HepG2 (cell line): Measurements from ENCODE around the gene NUBPL. TPM values are rescaled to one million over a fixed set of nuclear protein-coding genes. Genes with fewer than 3 reads are reported as not detected.
A peak's percentile ranks its signal among the peaks of the same experiment; 100 is the strongest.

Experiments used
- AKAP8 ChIP-seq: sonication (generic); formaldehyde crosslinking; IDR thresholded peaks from 2 replicates; pipeline ENCODE4 v1.5.1; 2020; ENCODE audit warnings: mild to moderate bottlenecking, missing genetic modification reagents
- CHD2 ChIP-seq: IDR thresholded peaks from 2 replicates; pipeline ENCODE4 v1.6.1; 2011; ENCODE audit warnings: low read depth, low read length, improper control_type of control experiment
- DPF2 ChIP-seq: sonication (generic); formaldehyde crosslinking; IDR thresholded peaks from 2 replicates; pipeline ENCODE4 v1.4.0; 2020; ENCODE audit warnings: mild to moderate bottlenecking, low read depth, missing genetic modification reagents, borderline replicate concordance
- KAT7 ChIP-seq: IDR thresholded peaks from 2 replicates; pipeline ENCODE4 v1.6.1; 2018; ENCODE audit warnings: borderline replicate concordance, missing compliant biosample characterization
- SATB2 ChIP-seq: sonication (generic); formaldehyde crosslinking; IDR thresholded peaks from 2 replicates; pipeline ENCODE4 v1.5.0; 2020; ENCODE audit warnings: missing genetic modification reagents
- XRCC5 ChIP-seq: fragments of 200-400 bp; formaldehyde crosslinking; optimal IDR thresholded peaks from 2 replicates; pipeline ENCODE3; 2017; ENCODE audit warnings: mild to moderate bottlenecking, low read length
- ZBTB7A ChIP-seq: sonication (generic); formaldehyde crosslinking; IDR thresholded peaks from 2 replicates; pipeline ENCODE4 v1.8.0; 2022; ENCODE audit warnings: mild to moderate bottlenecking, missing genetic modification reagents
- ZNF180 ChIP-seq: sonication (generic); formaldehyde crosslinking; IDR thresholded peaks from 2 replicates; pipeline ENCODE4 v1.4.0; 2020; ENCODE audit warnings: low read depth, missing genetic modification reagents, borderline replicate concordance
- ZNF207 ChIP-seq: fragments of 450-650 bp; IDR thresholded peaks from 2 replicates; pipeline ENCODE4 v1.6.1; 2016; ENCODE audit warnings: antibody characterized with exemption, borderline replicate concordance
- ZNF230 ChIP-seq: sonication (generic); formaldehyde crosslinking; IDR thresholded peaks from 2 replicates; pipeline ENCODE4 v1.4.0; 2020; ENCODE audit warnings: mild to moderate bottlenecking, missing genetic modification reagents
- ZNF30 ChIP-seq: sonication (generic); formaldehyde crosslinking; IDR thresholded peaks from 2 replicates; pipeline ENCODE4 v1.5.0; 2020; ENCODE audit warnings: mild to moderate bottlenecking, missing genetic modification reagents
- ZNF468 ChIP-seq: sonication (generic); formaldehyde crosslinking; IDR thresholded peaks from 2 replicates; pipeline ENCODE4 v1.8.0; 2022; ENCODE audit warnings: mild to moderate bottlenecking, moderate library complexity, missing genetic modification reagents
- ZNF501 ChIP-seq: sonication (generic); formaldehyde crosslinking; IDR thresholded peaks from 2 replicates; pipeline ENCODE4 v1.5.1; 2020; ENCODE audit warnings: mild to moderate bottlenecking, moderate library complexity, missing genetic modification reagents
- ZNF563 ChIP-seq: sonication (generic); formaldehyde crosslinking; IDR thresholded peaks from 2 replicates; pipeline ENCODE4 v1.8.0; 2022; ENCODE audit warnings: mild to moderate bottlenecking, moderate library complexity, missing genetic modification reagents
- ZNF567 ChIP-seq: sonication (generic); formaldehyde crosslinking; IDR thresholded peaks from 2 replicates; pipeline ENCODE4 v1.8.1; 2023; ENCODE audit warnings: mild to moderate bottlenecking, missing genetic modification reagents, borderline replicate concordance
- ZNF766 ChIP-seq: sonication (generic); formaldehyde crosslinking; IDR thresholded peaks from 2 replicates; pipeline ENCODE4 v1.5.0; 2020; ENCODE audit warnings: missing genetic modification reagents, borderline replicate concordance
- polyA plus RNA-seq, 8 experiments: library from polyadenylated mRNA; depleted of rRNA in 3 of 8; stranded (reverse) in 7 of 8; unstranded in 1 of 8; fragments of >200 nt; fragmentation: Illumina TruSeq in 4 of 8; extraction: Trizol in 4 of 8; gene quantifications; 2 replicates each; pipeline versions ENCODE4 v1.2.1 to v1.2.3, GENCODE V29; 2011 to 2016; ENCODE audit warnings: low read depth in 4 of 8, missing spikeins in 1 of 8, mixed read lengths in 1 of 8; ENCODE audit not compliant: insufficient read depth in 1 of 8
- total RNA-seq, 5 experiments: library from RNA; depleted of rRNA; stranded (reverse); fragments of >200 nt; fragmentation: Illumina TruSeq; extraction: Trizol; gene quantifications; 2 replicates each; pipeline ENCODE4 v1.2.3, GENCODE V29; 2016; ENCODE audit warnings: low read depth in 1 of 5
- TF ChIP-seq, protein P1 (sequence below): fragments of 450-650 bp; IDR thresholded peaks from 2 replicates; pipeline ENCODE4 v1.6.1; 2017; ENCODE audit warnings: mild to moderate bottlenecking
- TF ChIP-seq, protein P2 (sequence below): sonication (generic); formaldehyde crosslinking; IDR thresholded peaks from 2 replicates; pipeline ENCODE4 v1.8.0; 2023; ENCODE audit warnings: mild to moderate bottlenecking, missing genetic modification reagents
- TF ChIP-seq, protein P3 (sequence below): sonication (generic); formaldehyde crosslinking; IDR thresholded peaks from 2 replicates; pipeline ENCODE4 v1.4.0; 2020; ENCODE audit warnings: mild to moderate bottlenecking, low read depth, missing genetic modification reagents
- TF ChIP-seq, protein P4 (sequence below): sonication (generic); formaldehyde crosslinking; IDR thresholded peaks from 2 replicates; pipeline ENCODE4 v1.5.0; 2020; ENCODE audit warnings: missing genetic modification reagents
- TF ChIP-seq, protein P5 (sequence below): sonication (generic); formaldehyde crosslinking; conservative IDR thresholded peaks from 2 replicates; pipeline ENCODE4 v1.4.0; 2020; ENCODE audit warnings: missing genetic modification reagents

NUBPL gene
- total and polyA plus RNA-seq, 2 of the 13 experiments (the other 11 are each of a cell fraction or from before 2014, with no cell fraction given) = 21.3 to 44.1 TPM

DNA sequence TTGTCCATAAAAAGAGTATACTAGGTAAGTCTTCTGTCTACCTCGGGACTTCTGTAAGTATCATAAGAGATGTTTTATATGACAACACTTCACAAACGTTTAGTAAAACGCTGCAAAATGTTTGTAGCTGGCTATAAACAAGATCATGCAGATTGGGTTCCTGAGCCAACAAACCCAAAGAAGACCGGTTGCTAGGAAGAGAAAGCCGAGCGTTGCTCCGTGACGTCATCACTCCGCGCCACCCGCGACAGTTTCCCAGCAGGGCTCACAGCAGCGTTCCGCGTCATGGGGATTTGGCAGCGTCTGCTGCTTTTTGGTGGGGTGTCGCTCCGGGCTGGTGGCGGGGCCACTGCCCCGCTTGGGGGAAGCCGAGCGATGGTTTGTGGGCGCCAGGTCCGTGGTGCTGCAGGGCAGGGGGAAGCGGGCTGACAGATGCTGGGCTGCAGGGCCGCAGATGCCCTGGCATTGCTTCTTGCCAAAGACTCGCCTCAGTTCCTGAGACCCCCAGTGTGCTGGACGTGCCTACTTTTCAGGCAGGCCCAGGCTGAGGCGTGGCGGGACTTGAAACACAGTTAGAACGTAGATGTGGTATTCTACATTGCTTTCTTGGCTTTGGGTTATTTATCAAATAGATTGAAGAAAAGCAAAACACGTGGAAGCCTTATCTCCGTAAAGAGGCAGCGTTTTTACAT lies at the start of gene NUBPL (continued):
- TF ChIP-seq, protein P1, sequence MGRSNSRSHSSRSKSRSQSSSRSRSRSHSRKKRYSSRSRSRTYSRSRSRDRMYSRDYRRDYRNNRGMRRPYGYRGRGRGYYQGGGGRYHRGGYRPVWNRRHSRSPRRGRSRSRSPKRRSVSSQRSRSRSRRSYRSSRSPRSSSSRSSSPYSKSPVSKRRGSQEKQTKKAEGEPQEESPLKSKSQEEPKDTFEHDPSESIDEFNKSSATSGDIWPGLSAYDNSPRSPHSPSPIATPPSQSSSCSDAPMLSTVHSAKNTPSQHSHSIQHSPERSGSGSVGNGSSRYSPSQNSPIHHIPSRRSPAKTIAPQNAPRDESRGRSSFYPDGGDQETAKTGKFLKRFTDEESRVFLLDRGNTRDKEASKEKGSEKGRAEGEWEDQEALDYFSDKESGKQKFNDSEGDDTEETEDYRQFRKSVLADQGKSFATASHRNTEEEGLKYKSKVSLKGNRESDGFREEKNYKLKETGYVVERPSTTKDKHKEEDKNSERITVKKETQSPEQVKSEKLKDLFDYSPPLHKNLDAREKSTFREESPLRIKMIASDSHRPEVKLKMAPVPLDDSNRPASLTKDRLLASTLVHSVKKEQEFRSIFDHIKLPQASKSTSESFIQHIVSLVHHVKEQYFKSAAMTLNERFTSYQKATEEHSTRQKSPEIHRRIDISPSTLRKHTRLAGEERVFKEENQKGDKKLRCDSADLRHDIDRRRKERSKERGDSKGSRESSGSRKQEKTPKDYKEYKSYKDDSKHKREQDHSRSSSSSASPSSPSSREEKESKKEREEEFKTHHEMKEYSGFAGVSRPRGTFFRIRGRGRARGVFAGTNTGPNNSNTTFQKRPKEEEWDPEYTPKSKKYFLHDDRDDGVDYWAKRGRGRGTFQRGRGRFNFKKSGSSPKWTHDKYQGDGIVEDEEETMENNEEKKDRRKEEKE = no peak
- TF ChIP-seq ZNF766 (peak; percentile 80; the same call in 1 of the 2 replicates), ZNF567 (CRISPR knock-in tag) (peak; percentile 100), ZNF230 (peak; percentile 99; the same call in 1 of the 2 replicates), ZNF180 (CRISPR knock-in tag) (no peak), SATB2 (CRISPR knock-in tag) (0 out of 2 replicates have a peak, but pooled peaks have one; percentile 21), ZBTB7A (peak; percentile 86), CHD2 (peak; percentile 62), KAT7 (CRISPR knock-in tag) (peak; percentile 99; the same call in 1 of the 2 replicates), ZNF468 (no peak), ZNF501 (CRISPR knock-in tag) (peak; percentile 100), ZNF30 (CRISPR knock-in tag) (no peak), ZNF207 (no peak), XRCC5 (peak; percentile 99), ZNF563 (CRISPR knock-in tag) (peak; percentile 88; the same call in 1 of the 2 replicates), DPF2 (CRISPR knock-in tag) (no peak), AKAP8 (peak; percentile 89)
- TF ChIP-seq, protein P2, sequence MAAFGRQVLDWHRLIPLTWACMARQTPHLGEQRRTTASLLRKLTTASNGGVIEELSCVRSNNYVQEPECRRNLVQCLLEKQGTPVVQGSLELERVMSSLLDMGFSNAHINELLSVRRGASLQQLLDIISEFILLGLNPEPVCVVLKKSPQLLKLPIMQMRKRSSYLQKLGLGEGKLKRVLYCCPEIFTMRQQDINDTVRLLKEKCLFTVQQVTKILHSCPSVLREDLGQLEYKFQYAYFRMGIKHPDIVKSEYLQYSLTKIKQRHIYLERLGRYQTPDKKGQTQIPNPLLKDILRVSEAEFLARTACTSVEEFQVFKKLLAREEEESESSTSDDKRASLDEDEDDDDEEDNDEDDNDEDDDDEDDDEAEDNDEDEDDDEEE (CRISPR knock-in tag) = peak; percentile 95
- TF ChIP-seq, protein P3, sequence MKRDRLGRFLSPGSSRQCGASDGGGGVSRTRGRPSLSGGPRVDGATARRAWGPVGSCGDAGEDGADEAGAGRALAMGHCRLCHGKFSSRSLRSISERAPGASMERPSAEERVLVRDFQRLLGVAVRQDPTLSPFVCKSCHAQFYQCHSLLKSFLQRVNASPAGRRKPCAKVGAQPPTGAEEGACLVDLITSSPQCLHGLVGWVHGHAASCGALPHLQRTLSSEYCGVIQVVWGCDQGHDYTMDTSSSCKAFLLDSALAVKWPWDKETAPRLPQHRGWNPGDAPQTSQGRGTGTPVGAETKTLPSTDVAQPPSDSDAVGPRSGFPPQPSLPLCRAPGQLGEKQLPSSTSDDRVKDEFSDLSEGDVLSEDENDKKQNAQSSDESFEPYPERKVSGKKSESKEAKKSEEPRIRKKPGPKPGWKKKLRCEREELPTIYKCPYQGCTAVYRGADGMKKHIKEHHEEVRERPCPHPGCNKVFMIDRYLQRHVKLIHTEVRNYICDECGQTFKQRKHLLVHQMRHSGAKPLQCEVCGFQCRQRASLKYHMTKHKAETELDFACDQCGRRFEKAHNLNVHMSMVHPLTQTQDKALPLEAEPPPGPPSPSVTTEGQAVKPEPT = no peak; the same call in 1 of the 2 replicates
- TF ChIP-seq, protein P4, sequence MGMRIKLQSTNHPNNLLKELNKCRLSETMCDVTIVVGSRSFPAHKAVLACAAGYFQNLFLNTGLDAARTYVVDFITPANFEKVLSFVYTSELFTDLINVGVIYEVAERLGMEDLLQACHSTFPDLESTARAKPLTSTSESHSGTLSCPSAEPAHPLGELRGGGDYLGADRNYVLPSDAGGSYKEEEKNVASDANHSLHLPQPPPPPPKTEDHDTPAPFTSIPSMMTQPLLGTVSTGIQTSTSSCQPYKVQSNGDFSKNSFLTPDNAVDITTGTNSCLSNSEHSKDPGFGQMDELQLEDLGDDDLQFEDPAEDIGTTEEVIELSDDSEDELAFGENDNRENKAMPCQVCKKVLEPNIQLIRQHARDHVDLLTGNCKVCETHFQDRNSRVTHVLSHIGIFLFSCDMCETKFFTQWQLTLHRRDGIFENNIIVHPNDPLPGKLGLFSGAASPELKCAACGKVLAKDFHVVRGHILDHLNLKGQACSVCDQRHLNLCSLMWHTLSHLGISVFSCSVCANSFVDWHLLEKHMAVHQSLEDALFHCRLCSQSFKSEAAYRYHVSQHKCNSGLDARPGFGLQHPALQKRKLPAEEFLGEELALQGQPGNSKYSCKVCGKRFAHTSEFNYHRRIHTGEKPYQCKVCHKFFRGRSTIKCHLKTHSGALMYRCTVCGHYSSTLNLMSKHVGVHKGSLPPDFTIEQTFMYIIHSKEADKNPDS (CRISPR knock-in tag) = no peak
- TF ChIP-seq, protein P5, sequence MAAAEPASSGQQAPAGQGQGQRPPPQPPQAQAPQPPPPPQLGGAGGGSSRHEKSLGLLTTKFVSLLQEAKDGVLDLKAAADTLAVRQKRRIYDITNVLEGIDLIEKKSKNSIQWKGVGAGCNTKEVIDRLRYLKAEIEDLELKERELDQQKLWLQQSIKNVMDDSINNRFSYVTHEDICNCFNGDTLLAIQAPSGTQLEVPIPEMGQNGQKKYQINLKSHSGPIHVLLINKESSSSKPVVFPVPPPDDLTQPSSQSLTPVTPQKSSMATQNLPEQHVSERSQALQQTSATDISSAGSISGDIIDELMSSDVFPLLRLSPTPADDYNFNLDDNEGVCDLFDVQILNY (CRISPR knock-in tag) = peak; percentile 78
